ENCODE data around the gene DNAJC5.
"Not testable (repeated sequence)": the region's sequence is repeated elsewhere in the genome, so short reads cannot be mapped to it uniquely, and the experiment has no call there.

The DNAJC5 gene

DNA sequence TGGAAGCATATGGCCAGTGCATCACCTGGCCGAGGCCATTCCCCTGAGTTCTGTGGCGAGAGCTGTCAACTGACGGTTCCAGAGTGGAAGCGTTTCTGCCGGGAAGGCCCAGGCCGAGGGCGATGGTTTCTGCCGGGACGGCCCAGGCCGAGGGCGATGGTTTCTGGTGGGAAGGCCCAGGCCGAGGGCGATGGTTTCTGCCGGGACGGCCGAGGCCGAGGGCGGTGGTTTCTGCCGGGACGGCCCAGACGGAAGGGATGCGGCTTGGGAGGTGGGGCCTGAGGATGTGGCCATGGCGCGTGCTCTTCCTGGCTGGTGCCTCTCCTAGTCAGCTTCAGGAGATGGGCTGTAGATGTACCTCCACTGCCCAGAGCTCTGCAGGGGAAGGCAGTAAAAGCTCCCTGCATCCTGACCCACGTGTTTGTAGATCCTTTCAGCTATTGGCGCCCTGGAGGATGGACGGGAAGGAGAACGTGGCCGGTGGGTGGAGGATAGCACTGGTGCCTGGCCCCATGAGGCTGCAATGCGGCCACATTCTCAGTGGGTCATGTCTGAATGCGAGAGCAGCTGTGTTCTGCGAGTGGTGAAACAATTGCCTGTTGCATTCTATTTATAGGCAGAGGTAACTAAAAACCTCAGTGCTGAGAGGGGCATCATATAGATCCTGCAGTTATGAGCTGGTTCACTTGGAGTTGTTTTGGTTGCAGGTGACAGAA, 17.0 kb upstream of the DNAJC5 start:
- Mint-ChIP-seq H3K27me3 (ENCODE audit: low read depth) (no peaks in the 10 kb centered on the region), H3K36me3 (ENCODE audit: low read depth) (peaks cover 37% of the 10 kb centered on the region), H3K4me3 (peak overlapping the region in 1 of 3 experiments; percentile 31), H3K4me1 (peaks cover 17% of the 10 kb centered on the region), H3K9me3 (no peaks in the 10 kb centered on the region), H3K27ac (peak overlapping the region in 2 of 3 experiments; percentile 38 to 48)
- TF ChIP-seq, protein P1, sequence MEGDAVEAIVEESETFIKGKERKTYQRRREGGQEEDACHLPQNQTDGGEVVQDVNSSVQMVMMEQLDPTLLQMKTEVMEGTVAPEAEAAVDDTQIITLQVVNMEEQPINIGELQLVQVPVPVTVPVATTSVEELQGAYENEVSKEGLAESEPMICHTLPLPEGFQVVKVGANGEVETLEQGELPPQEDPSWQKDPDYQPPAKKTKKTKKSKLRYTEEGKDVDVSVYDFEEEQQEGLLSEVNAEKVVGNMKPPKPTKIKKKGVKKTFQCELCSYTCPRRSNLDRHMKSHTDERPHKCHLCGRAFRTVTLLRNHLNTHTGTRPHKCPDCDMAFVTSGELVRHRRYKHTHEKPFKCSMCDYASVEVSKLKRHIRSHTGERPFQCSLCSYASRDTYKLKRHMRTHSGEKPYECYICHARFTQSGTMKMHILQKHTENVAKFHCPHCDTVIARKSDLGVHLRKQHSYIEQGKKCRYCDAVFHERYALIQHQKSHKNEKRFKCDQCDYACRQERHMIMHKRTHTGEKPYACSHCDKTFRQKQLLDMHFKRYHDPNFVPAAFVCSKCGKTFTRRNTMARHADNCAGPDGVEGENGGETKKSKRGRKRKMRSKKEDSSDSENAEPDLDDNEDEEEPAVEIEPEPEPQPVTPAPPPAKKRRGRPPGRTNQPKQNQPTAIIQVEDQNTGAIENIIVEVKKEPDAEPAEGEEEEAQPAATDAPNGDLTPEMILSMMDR (IDR thresholded peaks at IDR 0.05; ENCODE audit: unreplicated experiment in 3 of 3), result no peak

DNA sequence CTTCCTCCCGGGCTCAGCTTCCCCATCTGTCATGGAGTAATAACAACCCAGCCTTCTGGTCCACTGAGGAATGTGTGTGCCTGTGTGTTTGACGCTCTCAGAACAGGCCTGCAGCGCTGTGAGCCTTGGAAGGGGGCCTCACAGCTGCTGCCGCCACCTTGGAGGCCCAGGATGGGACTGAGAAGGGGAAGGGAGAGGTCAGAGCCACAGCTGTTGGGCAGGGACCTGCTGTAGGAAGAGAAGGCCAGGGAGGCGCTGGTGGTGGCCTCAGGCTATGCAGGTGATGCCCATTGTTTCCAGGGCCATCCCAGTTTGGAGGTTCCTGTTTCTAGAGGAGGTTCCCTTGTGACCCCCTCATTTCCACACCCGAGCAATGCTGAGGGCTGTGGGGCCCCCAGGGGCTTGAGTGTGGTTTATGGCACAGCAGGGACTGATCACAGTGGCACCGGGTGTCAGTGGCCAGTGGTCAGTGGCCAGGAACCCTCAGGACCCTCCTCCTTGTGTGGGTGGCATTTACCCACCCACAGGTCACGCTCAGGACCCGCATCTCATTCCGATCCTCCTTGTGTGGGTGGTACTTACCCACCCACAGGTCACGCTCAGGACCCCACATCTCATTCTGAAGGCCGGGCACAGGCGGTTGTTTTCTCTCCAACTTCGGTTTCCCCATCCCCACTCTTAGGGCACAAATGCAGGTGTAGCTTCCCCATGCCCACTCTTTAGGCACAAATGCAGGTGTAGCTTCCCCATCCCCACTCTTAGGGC, 15.8 kb upstream of the DNAJC5 start:
- no peaks in the 10 kb centered on the region for H3K27me3 Mint-ChIP-seq (ENCODE audit: low read depth)
- TF ChIP-seq, protein P1 (IDR thresholded peaks at IDR 0.05; ENCODE audit: unreplicated experiment in 3 of 3), result no peak
- H3K4me3 Mint-ChIP-seq, result no peak overlapping the region
- H3K27ac Mint-ChIP-seq, result no peak overlapping the region
- H3K9me3 Mint-ChIP-seq, result no peaks in the 10 kb centered on the region
- H3K36me3 Mint-ChIP-seq (ENCODE audit: low read depth), result peaks cover 35% of the 10 kb centered on the region
- peaks cover 17% of the 10 kb centered on the region for H3K4me1 Mint-ChIP-seq

DNA sequence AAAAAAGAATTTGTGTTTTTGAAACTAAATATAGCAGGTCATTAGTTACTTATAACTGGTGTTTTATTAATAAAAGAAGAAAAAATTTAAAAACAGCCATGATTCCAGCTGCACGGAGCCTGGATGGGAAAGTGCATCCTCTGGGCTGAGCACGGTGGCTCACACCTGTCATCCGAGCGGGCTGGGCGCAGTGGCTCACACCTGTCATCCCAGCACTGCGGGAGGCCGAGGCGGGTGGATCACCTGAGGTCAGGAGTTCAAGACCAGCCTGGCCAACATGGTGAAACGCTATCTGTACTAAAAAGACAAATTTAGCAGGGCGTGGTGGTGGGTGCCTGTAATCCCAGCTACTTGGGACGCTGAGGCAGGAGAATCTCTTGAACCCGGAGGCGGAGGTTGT, 14.0 kb upstream of the DNAJC5 start:
- not testable (repeated sequence) for H3K9me3 Mint-ChIP-seq; H3K27me3 Mint-ChIP-seq (ENCODE audit: low read depth); H3K27ac Mint-ChIP-seq; H3K4me3 Mint-ChIP-seq
- peaks cover 25% of the 10 kb centered on the region for H3K36me3 Mint-ChIP-seq (ENCODE audit: low read depth)
- H3K4me1 Mint-ChIP-seq, result peaks cover 13% of the 10 kb centered on the region

DNA sequence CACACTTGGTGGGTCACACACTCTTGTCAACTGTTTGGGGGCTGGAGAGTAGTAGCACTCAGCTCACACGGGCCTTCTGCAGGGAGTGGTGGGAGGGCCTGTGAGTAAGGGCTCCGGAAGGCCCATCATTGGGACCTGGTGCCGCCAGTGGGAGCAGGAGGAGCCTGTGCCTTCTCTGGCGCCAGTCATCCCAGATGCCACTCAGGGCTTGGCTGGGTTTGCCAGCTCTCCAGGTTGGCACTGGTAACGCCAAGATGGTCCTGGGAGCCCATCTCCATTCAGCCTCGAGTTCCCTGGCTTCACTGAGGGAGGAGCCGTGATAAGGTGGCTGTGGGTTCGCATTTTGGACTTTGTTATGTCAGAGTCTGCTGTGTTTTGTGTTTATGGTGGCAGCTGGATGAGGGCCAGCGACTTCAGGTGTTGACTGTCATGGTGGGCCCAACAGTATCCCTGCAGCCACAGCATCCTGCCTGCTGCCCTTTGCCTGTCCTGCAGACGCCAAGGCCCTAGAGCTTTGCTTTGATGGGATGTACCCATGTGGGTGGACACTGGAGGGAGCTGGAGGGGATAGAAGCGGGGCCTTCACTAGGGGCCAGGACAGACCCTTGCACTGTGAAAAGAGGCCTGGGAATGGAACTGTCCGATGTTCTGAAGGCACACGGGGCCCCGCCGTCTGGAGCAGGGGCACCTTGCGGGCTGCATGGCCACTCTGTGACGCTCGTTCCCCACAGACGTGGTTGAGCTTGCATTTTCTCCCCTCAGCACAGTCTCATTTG, 13.3 kb upstream of the DNAJC5 start:
- H3K4me3 Mint-ChIP-seq, result no peak overlapping the region
- TF ChIP-seq, protein P1 (IDR thresholded peaks at IDR 0.05; ENCODE audit: unreplicated experiment in 3 of 3), result no peak
- peaks cover 18% of the 10 kb centered on the region for H3K36me3 Mint-ChIP-seq (ENCODE audit: low read depth)
- no peaks in the 10 kb centered on the region for H3K27me3 Mint-ChIP-seq (ENCODE audit: low read depth)
- peaks cover 7% of the 10 kb centered on the region for H3K4me1 Mint-ChIP-seq
- no peaks in the 10 kb centered on the region for H3K9me3 Mint-ChIP-seq
- no peak overlapping the region for H3K27ac Mint-ChIP-seq

DNA sequence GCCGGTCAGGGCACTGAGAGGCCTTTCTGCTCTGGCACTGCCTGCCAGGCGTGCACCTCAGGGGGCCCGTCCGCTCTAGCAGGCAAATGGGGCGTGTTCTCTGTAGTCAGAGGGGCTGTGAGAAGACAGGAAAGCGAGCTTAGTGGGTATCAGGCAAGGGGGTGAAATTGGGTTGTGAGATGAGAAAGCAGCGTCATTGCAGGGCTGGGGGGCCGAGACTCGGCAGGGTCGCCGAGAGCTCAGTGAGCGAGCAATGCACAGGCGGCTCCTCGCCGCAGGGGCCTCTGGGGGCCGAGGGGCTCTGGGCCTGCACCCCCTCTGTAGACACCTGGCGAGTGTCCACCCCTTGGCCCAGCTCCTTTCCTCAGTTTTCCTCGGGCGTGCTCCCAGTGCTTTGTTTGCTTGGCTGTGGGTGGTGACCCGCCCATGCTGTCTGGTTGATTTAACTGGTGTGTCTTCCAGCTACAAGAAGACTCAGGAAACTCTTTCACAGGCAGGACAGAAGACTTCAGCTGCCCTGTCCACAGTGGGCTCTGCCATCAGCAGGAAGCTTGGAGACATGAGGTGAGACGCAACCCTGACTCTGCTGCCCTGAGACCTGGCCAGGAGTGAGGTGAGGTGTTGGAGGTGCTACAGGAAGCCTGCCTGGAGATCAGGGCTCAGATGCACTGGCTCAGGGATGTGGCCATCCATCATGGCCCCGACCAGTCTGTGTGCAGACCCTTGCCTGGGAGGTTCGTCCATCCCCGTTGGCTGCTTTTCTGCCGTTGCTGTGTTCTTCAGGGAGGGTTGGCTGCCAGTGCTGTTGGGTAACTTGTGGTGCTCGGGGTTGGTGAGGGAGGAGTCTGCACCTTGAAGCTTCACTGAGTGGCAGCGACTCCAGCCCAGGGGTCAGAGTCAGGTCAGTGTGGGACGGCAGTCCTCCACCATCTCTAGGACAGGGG, 12.4 kb upstream of the DNAJC5 start:
- H3K4me3 Mint-ChIP-seq, result no peak overlapping the region
- H3K4me1 Mint-ChIP-seq, result peaks cover 7% of the 10 kb centered on the region
- H3K9me3 Mint-ChIP-seq, result no peaks in the 10 kb centered on the region
- no peak overlapping the region for H3K27ac Mint-ChIP-seq
- H3K36me3 Mint-ChIP-seq (ENCODE audit: low read depth), result peaks cover 21% of the 10 kb centered on the region
- TF ChIP-seq, protein P1 (IDR thresholded peaks at IDR 0.05; ENCODE audit: unreplicated experiment in 3 of 3), result no peak
- no peaks in the 10 kb centered on the region for H3K27me3 Mint-ChIP-seq (ENCODE audit: low read depth)
